Endothelial cell (in vitro differentiated cells): ENCODE results near the gene RECQL5. TPM values are rescaled to one million over a fixed set of nuclear protein-coding genes. Genes with fewer than 3 reads are reported as not detected.
A peak's percentile ranks its signal among the peaks of the same experiment; 100 is the strongest.

Source experiments
- DNase-seq: peaks from one replicate; pipeline ENCODE4 v3.0.0; 2021; ENCODE audit warnings: low spot score
- H3K27ac Mint-ChIP-seq: one replicate; pipeline ENCODE4 v1.8.0; 2021; ENCODE audit warnings: mixed read lengths, inconsistent platforms; ENCODE audit not compliant: unreplicated experiment
- H3K27me3 Mint-ChIP-seq: one replicate; pipeline ENCODE4 v1.8.0; 2021; ENCODE audit warnings: mild to moderate bottlenecking, moderate library complexity, mixed read lengths, inconsistent platforms; ENCODE audit not compliant: unreplicated experiment
- H3K36me3 Mint-ChIP-seq: one replicate; pipeline ENCODE4 v1.8.0; 2021; ENCODE audit warnings: mild to moderate bottlenecking, low read depth, mixed read lengths, inconsistent platforms; ENCODE audit not compliant: unreplicated experiment
- H3K4me1 Mint-ChIP-seq: one replicate; pipeline ENCODE4 v1.8.0; 2021; ENCODE audit warnings: mild to moderate bottlenecking, mixed read lengths, inconsistent platforms; ENCODE audit not compliant: unreplicated experiment
- H3K4me3 Mint-ChIP-seq: one replicate; pipeline ENCODE4 v1.8.0; 2021; ENCODE audit warnings: mild to moderate bottlenecking, mixed read lengths, inconsistent platforms; ENCODE audit not compliant: unreplicated experiment
- H3K9me3 Mint-ChIP-seq: one replicate; pipeline ENCODE4 v1.8.0; 2021; ENCODE audit warnings: mixed read lengths, inconsistent platforms; ENCODE audit not compliant: unreplicated experiment
- CTCF ChIP-seq: fragments of 200-600 bp; sonication (generic); IDR thresholded peaks from one replicate; pipeline ENCODE4 v1.5.0; 2021; ENCODE audit warnings: antibody characterized with exemption; ENCODE audit not compliant: unreplicated experiment
- total RNA-seq: library from RNA; stranded (reverse); fragmentation: NEBNext Ultra II Directional; extraction: Animal tissue kit (Norgen Biotek cat#: 25700); gene quantifications from one replicate; pipeline ENCODE4 v1.2.1, GENCODE V29; 2021; ENCODE audit not compliant: unreplicated experiment

RECQL5 gene
- total RNA-seq, 1 donor from 2014 or later, result 40.2 TPM

GRCh38 chr17:75622771-75623273 lies 44.1 kb downstream of the RECQL5 start:
- Mint-ChIP-seq H3K4me3 (peak overlapping the region; percentile 56), H3K4me1 (no peaks in the 10 kb centered on the region)

GRCh38 chr17:75622076-75622475 lies 44.9 kb downstream of the RECQL5 start:
- no peaks in the 10 kb centered on the region for H3K9me3 Mint-ChIP-seq
- no peaks in the 10 kb centered on the region for H3K4me1 Mint-ChIP-seq
- H3K4me3 Mint-ChIP-seq, result peak overlapping the region; percentile 56
- TF ChIP-seq CTCF, result no peak
- H3K27ac Mint-ChIP-seq, result no peak overlapping the region
- no peak for DNase-seq
- H3K27me3 Mint-ChIP-seq, result peaks cover 20% of the 10 kb centered on the region
- H3K36me3 Mint-ChIP-seq, result peaks cover 15% of the 10 kb centered on the region

More at GRCh38 chr17:75622771-75623273, 44.1 kb downstream of the RECQL5 start:
- Mint-ChIP-seq H3K36me3 (peaks cover 10% of the 10 kb centered on the region), H3K9me3 (no peaks in the 10 kb centered on the region), H3K27ac (peak overlapping the region; percentile 7), H3K27me3 (peaks cover 20% of the 10 kb centered on the region)
- no peak for TF ChIP-seq CTCF
- no peak for DNase-seq

- TF ChIP-seq CTCF, result no peak
- H3K4me3 Mint-ChIP-seq, result no peak overlapping the region
- H3K9me3 Mint-ChIP-seq, result no peaks in the 10 kb centered on the region
- DNase-seq, result no peak
- H3K27ac Mint-ChIP-seq, result no peak overlapping the region
- peaks cover 19% of the 10 kb centered on the region for H3K36me3 Mint-ChIP-seq
- H3K4me1 Mint-ChIP-seq, result no peaks in the 10 kb centered on the region
- H3K27me3 Mint-ChIP-seq, result peaks cover 20% of the 10 kb centered on the region
Measured at GRCh38 chr17:75621489-75621888, 45.5 kb downstream of the RECQL5 start.

GRCh38 chr17:75619506-75620431 lies 47.2 kb downstream of the RECQL5 start:
- H3K4me3 Mint-ChIP-seq, result no peak overlapping the region
- H3K27ac Mint-ChIP-seq, result no peak overlapping the region
- DNase-seq, result peak; percentile 77
- peaks cover 20% of the 10 kb centered on the region for H3K27me3 Mint-ChIP-seq
- peak; percentile 68 for TF ChIP-seq CTCF
- peaks cover 19% of the 10 kb centered on the region for H3K36me3 Mint-ChIP-seq
- no peaks in the 10 kb centered on the region for H3K4me1 Mint-ChIP-seq
- no peaks in the 10 kb centered on the region for H3K9me3 Mint-ChIP-seq

- DNase-seq, result no peak
- Mint-ChIP-seq H3K27me3 (peaks cover 15% of the 10 kb centered on the region), H3K4me3 (no peak overlapping the region), H3K27ac (no peak overlapping the region), H3K36me3 (peaks cover 16% of the 10 kb centered on the region), H3K9me3 (no peaks in the 10 kb centered on the region), H3K4me1 (no peaks in the 10 kb centered on the region)
- no peak for TF ChIP-seq CTCF
Measured at GRCh38 chr17:75617675-75618074, 49.3 kb downstream of the RECQL5 start.
